GM18907 (cell line): Measurements from ENCODE around the gene KLHL7.
"Not testable (repeated sequence)": the region's sequence is repeated elsewhere in the genome, so short reads cannot be mapped to it uniquely, and the experiment has no call there.

Experiments used
- ATAC-seq: cut with Tn5 transposase; IDR thresholded peaks from one replicate; pipeline ENCODE4 v1.9.1; 2021; ENCODE audit warnings: mild to moderate bottlenecking, moderate library complexity; ENCODE audit not compliant: unreplicated experiment

KLHL7 gene

DNA sequence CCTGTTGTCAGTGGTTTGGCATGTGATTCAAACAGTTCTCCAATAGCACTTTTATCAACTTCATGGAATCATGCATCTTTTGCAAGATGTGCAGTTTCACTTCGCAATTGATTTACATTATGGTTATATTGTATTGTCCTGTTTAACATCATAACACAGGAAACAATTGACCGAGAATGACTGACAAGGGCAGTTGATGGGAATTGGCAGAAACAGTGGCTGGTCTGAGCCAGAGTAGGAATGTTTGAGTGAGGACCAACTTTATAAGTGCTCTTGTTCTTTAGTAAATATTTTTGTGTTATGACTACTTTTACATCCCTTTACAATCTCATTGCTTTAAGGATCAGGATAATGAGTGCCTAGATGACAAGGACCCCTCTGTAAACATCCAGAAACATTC lies 2.2 kb downstream of the KLHL7 start:
- ATAC-seq = no peak

- no peak for ATAC-seq
Measured at GRCh38 chr7:23108995-23109394, 3.4 kb downstream of the KLHL7 start.

- no peak for ATAC-seq
Measured at GRCh38 chr7:23109470-23109869, 3.9 kb downstream of the KLHL7 start.

DNA sequence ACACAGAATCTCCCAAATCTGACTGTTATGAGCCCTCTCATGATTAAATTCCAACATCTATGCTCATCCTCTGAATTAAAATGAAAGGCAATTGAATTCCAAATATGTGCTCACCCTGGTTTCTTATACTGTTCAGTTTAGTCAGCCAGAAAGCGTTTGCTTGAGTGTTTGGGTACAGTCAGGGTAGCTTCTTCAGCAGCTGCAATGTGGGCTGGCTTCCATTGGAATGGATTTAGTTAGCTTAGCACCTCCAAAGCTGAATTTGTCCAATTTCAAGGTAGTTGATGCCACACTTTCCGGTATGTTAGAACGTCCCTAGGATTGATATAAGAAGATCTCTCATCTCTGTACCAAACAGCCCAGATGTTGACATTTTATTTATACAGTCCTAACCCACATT lies 9.3 kb downstream of the KLHL7 start:
- ATAC-seq = no peak

DNA sequence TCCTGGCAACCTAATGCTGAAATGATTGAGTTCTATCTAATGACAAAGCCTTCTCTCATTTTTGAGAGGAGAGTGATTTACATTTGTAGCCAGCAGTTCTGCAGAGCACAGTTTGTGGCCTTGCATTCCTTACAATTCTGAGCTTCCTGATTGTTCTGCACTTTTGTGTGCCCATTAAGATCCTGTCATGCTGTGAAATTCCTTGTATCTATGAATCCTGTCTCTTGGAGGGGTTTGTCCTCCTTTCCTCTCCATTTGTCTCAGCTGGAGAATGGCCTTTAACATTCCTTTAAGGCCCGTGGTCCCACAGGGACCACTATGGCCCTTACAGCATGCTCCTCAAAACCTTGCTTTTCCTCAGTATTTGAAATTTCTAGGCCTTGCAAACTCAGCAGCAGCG lies 10.4 kb downstream of the KLHL7 start:
- no peak for ATAC-seq

GRCh38 chr7:23117841-23118240 lies 12.3 kb downstream of the KLHL7 start:
- no peak for ATAC-seq

- no peak for ATAC-seq
Measured at GRCh38 chr7:23120106-23120505, 14.5 kb downstream of the KLHL7 start.

- no peak for ATAC-seq
Measured at GRCh38 chr7:23121165-23121564, 15.6 kb downstream of the KLHL7 start.

DNA sequence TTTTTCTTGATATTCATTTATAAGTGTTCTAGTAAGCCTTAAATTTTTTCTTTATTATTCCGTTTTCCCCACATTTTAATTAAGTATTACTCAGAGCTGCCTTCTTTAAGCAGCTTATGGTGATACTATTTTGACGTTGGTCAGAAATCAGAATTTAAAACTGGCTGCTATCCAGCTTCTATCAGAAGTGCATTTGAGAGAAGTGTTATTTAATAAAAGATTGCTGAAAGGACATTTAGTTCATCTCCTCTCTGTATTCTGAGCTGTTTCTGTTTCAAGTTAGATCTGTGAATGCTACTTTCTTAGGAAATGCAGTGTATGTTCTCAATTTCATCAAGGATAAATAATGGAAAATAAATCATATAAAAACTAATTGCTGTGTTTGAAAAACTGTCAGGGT lies 17.4 kb downstream of the KLHL7 start:
- no peak for ATAC-seq

GRCh38 chr7:23123465-23123864 lies 17.9 kb downstream of the KLHL7 start:
- no peak for ATAC-seq

DNA sequence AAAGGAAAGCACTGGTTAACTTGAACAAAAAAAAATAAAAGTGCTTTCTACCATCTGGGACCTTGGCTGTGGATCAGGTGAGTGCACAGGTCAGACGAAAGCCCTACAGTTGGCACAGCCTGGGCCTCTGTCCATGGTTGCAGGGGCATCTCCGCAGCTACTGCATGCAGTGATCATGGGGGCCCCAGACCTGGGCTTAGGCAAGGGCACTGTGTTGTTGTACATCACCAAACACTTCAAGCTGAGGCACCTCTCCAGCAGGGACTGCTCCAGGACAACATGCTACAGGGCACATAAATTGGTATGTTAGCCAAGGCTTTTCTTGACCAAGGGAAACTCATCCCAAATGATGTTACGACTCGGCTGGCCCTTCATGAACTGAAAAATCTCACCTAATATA lies 23.5 kb downstream of the KLHL7 start:
- no peak for ATAC-seq

DNA sequence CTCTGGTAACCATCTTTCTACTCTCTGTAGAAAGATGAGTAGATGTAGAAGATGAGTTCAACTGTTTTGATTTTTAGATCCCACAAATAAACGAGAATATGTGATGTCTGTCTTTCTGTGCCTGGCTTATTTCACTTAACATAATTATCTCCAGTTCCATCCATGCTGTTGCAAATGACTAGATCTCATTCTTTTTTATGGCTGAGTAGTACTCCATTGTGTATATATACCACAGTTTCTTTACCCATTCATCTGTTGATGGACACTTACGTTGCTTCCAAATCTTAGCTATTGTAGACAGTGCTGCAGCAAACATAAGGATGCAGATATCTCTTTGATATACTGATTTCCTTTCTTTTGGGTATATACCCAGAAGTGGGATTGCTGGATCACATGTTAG lies 26.2 kb downstream of the KLHL7 start:
- ATAC-seq = not testable (repeated sequence)

DNA sequence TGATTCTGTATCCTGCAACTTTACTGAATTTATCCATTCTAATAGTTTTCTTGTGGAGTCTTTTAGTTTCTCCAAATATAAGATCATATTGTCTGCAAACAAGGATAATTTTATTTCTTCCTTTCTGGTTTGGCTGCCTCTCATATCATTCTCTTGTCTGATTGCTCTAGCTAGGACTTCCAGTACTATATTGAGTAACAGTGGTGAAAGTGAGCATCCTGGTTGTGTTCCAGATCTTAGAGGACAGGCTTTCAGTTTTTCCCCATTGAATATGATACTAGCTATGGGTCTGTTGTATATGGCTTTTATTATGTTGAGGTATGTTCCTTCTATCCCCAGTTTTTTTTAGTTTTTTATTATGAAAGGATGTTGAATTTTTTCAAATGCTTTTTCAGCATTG lies 28.2 kb downstream of the KLHL7 start:
- ATAC-seq = no peak

GRCh38 chr7:23135755-23136154 lies 30.2 kb downstream of the KLHL7 start:
- no peak for ATAC-seq

DNA sequence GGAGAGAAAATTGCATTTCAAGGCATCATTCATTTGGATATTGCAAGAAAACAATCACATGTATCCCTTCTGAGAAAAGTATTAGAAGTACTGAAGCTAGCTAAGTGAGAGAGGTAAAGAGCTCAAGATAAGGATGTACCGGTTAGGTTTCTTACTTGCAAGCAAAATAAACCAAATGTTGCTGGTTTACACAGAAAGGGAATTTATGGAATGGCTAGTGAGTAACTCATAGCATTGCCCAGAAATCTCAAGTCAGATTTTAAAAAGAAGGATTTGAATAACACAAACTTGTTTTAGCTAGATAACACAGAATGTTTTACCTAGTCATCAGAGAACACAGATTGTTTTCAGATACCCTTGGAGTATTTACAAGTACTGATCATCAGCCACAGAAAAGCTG lies 30.6 kb downstream of the KLHL7 start:
- ATAC-seq = no peak

DNA sequence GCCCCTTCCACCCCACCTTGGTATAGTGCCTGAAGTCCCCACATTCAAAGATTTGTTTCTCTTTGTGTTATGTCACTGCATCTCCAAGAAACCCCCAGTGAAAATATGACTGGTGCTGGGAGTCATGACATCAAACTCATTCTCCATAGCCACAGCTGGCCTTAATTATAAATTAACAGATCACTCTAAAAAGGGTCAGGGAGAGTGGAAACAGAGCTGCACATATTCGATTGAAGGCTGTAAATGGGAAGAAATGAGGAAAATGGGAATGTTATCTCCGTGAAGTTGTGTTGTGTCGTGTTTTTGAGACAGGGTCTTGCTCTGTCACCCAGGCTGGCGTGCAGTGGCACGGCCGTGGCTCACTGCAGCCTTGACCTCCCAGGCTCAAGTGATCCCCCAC lies 52.1 kb downstream of the KLHL7 start:
- ATAC-seq = no peak

DNA sequence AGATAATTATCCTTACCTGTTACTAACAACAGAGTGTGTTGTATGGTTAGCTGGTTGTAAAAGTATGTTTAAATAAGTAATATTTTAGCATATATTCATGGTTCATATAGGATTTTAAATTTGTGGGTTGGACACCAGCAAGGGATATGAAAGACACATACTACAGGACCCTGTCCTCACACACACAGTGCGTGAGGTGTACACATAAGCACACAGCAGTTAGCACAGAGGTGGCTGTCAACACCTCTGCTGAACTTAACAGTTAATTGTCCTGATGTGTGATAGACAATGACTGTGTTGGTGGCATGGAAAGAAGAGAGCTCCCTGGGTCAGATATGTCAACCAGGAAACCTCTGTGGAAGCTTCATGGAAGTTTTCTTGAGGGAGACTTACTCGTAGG lies 53.0 kb downstream of the KLHL7 start:
- no peak for ATAC-seq

GRCh38 chr7:23161482-23161881 lies 55.9 kb downstream of the KLHL7 start:
- ATAC-seq = no peak

DNA sequence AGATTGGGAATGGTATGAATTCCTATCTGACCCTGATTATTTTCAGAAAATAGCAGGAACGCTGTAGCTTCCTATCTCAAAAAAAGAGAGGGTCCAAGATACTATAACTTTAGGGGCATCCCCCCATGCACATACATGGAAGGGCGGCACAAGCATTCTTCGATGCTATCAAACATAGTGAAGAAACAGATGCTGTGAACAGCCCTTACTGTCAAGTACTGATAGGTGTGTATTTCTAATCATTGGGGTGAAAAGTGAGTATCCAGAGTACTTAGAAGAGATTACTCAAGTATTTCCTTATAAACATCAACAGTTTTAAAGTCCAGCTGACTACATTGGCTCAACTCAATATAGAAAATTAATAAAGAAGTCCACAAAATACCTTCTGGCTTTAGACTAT lies 59.3 kb downstream of the KLHL7 start:
- ATAC-seq = no peak

GRCh38 chr7:23165316-23165715 lies 59.7 kb downstream of the KLHL7 start:
- no peak for ATAC-seq

DNA sequence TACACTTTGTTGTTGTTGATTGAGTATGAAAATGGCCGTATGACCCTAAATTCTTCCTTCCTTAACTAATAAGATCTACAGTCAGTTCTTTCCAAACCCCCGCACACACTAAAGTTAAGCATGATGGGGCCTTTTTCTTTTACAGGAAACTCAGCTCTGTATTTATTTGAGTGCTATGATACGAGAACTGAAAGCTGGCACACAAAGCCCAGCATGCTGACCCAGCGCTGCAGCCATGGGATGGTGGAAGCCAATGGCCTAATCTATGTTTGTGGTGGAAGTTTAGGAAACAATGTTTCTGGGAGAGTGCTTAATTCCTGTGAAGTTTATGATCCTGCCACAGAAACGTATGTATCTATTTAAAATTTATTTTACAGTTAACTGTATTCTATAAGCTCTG lies 62.1 kb downstream of the KLHL7 start:
- ATAC-seq = no peak

GRCh38 chr7:23168111-23168885 lies 62.7 kb downstream of the KLHL7 start:
- ATAC-seq = no peak

- no peak for ATAC-seq
Measured at GRCh38 chr7:23175938-23176337, 70.4 kb downstream of the KLHL7 start.
